Suprapubic skin (tissue), 4 donors: ENCODE measurements around the gene INPP5K. TPM values are rescaled to one million over a fixed set of nuclear protein-coding genes. Genes with fewer than 3 reads are reported as not detected.

ENCODE experiments used
- DNase-seq, 2 donors: peaks; one replicate each; pipeline ENCODE4 v3.0.0-alpha.2; 2019; ENCODE audit warnings: low spot score in 2 of 2
- H3K27ac ChIP-seq: fragments of 200-600 bp; sonication (generic); one replicate; pipeline ENCODE4 v1.5.1; 2019
- H3K27me3 ChIP-seq: fragments of 200-600 bp; sonication (generic); one replicate; pipeline ENCODE4 v1.5.1; 2019
- H3K36me3 ChIP-seq: fragments of 200-600 bp; sonication (generic); one replicate; pipeline ENCODE4 v1.5.1; 2019
- H3K4me1 ChIP-seq: fragments of 200-600 bp; sonication (generic); one replicate; pipeline ENCODE4 v1.5.1; 2019
- H3K4me3 ChIP-seq: fragments of 200-600 bp; sonication (generic); one replicate; pipeline ENCODE4 v1.5.1; 2019; ENCODE audit warnings: mild to moderate bottlenecking
- H3K9me3 ChIP-seq: fragments of 200-600 bp; sonication (generic); one replicate; pipeline ENCODE4 v1.5.1; 2019
- CTCF ChIP-seq, 2 donors: fragments of 200-600 bp in 1 of 2; fragments of 450-650 bp in 1 of 2; sonication (generic) in 1 of 2; IDR thresholded peaks; one replicate each; pipeline ENCODE4 v1.5.1; 2016 to 2019; ENCODE audit warnings: antibody characterized with exemption in 2 of 2, mild to moderate bottlenecking in 1 of 2, moderate library complexity in 1 of 2
- EP300 ChIP-seq: sonication (generic); formaldehyde crosslinking; IDR thresholded peaks from one replicate; pipeline ENCODE4 v1.6.1; 2017; ENCODE audit warnings: antibody characterized with exemption
- POLR2A ChIP-seq, 2 donors: fragments of 450-650 bp; IDR thresholded peaks; one replicate each; pipeline ENCODE4 v1.6.1; 2017; ENCODE audit warnings: antibody characterized with exemption in 2 of 2, mild to moderate bottlenecking in 2 of 2, moderate library complexity in 2 of 2
- POLR2AphosphoS5 ChIP-seq, 3 donors: sonication (generic); formaldehyde crosslinking; IDR thresholded peaks; one replicate each; pipeline ENCODE4 v1.6.1; 2017; ENCODE audit warnings: antibody characterized with exemption in 3 of 3
- WGBS: methylation state at CpG from one replicate; pipeline ENCODE4 v1.1.5; 2018; 5-methylcytosine and 5-hydroxymethylcytosine counted together
- total RNA-seq, 4 donors: library from RNA; depleted of rRNA; stranded (reverse); fragments of >200 nt; gene quantifications; one replicate each; pipeline ENCODE4 v1.1.0, GENCODE V29; 2016

Gene INPP5K
- total RNA-seq, 4 donors from 2014 or later = 91.8 to 160 (median 123) TPM

- Histone ChIP-seq H3K4me1 (no peaks in the 10 kb centered on the region), H3K27me3 (no peaks in the 10 kb centered on the region), H3K4me3 (no peak overlapping the region), H3K27ac (no peak overlapping the region), H3K9me3 (no peaks in the 10 kb centered on the region), H3K36me3 (peaks cover 89% of the 10 kb centered on the region)
- DNase-seq = no peak
- no peak for TF ChIP-seq POLR2AphosphoS5 (IDR thresholded peaks at IDR 0.05)
- no peak for TF ChIP-seq EP300
- TF ChIP-seq CTCF (IDR thresholded peaks at IDR 0.05) = no peak
- TF ChIP-seq POLR2A (IDR thresholded peaks at IDR 0.05) = no peak
- WGBS = 89% methylated on average over 14 of the region's 15 CpGs
Measured at GRCh38 chr17:1475321-1475854, 41.0 kb downstream of the INPP5K start.

GRCh38 chr17:1474402-1475189, 41.8 kb downstream of the INPP5K start:
- WGBS = 86% methylated on average over 28 of the region's 31 CpGs
- no peak for DNase-seq
- no peak overlapping the region for H3K27ac ChIP-seq
- H3K36me3 ChIP-seq = peaks cover 89% of the 10 kb centered on the region
- TF ChIP-seq POLR2AphosphoS5 (IDR thresholded peaks at IDR 0.05) = no peak
- TF ChIP-seq CTCF (IDR thresholded peaks at IDR 0.05) = no peak
- no peak for TF ChIP-seq POLR2A (IDR thresholded peaks at IDR 0.05)
- no peak for TF ChIP-seq EP300
- no peaks in the 10 kb centered on the region for H3K9me3 ChIP-seq
- no peak overlapping the region for H3K4me3 ChIP-seq
- H3K4me1 ChIP-seq = no peaks in the 10 kb centered on the region
- no peaks in the 10 kb centered on the region for H3K27me3 ChIP-seq

GRCh38 chr17:1473841-1474240, 42.6 kb downstream of the INPP5K start:
- Histone ChIP-seq H3K4me3 (no peak overlapping the region), H3K27me3 (no peaks in the 10 kb centered on the region), H3K27ac (no peak overlapping the region), H3K4me1 (no peaks in the 10 kb centered on the region), H3K36me3 (peaks cover 89% of the 10 kb centered on the region), H3K9me3 (no peaks in the 10 kb centered on the region)
- WGBS = 81% methylated on average over 10 of the region's 10 CpGs
- TF ChIP-seq EP300 (no peak), POLR2A (IDR thresholded peaks at IDR 0.05) (no peak), CTCF (IDR thresholded peaks at IDR 0.05) (no peak), POLR2AphosphoS5 (IDR thresholded peaks at IDR 0.05) (no peak)
- DNase-seq = no peak

GRCh38 chr17:1473170-1473569, 43.2 kb downstream of the INPP5K start:
- WGBS = 74% methylated on average over 11 of the region's 11 CpGs
- Histone ChIP-seq H3K36me3 (peaks cover 89% of the 10 kb centered on the region), H3K27ac (no peak overlapping the region), H3K4me3 (no peak overlapping the region), H3K4me1 (no peaks in the 10 kb centered on the region), H3K27me3 (no peaks in the 10 kb centered on the region), H3K9me3 (no peaks in the 10 kb centered on the region)
- TF ChIP-seq CTCF (IDR thresholded peaks at IDR 0.05) (no peak), EP300 (no peak), POLR2AphosphoS5 (IDR thresholded peaks at IDR 0.05) (no peak), POLR2A (IDR thresholded peaks at IDR 0.05) (no peak)
- DNase-seq = no peak
